ENCODE measurements around the gene MPRIP.

Gene MPRIP

DNA sequence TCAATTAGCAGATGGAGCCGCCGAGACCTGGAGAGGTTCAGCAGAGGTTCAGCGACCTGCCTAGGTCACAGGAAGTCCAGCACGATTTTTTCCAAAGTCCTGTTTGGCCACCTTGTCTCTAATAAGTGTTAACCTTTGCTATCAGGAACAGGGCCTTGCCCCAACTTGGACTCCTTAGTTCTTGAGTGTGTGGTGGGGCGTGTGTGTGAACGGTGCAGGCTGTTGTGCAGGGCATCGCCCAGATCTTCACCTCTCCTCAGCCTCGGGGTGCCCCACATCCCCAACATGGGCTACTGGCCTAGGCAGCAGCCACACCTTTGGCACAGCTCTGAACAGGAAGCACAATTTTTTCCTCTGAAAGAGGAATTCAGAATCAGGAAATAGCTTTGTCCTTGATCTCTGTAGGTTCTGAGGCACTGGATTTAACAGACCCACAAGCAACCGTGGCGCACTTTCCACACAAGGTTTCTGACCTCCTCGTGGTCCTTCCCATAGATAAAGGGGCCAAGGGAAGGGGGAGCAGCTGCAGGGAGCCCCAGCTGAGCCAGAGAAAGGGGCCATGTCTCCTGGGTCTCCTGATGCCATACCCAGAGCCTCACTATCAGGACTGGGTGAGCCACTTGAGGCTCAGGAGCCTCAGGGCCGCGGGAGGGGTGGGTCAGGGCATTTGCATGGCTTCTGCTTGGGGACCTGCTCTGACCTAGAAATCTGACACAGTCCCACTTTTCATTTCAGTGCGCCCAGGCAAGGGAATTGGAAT lies 10.4 kb downstream of the MPRIP start:
- no peak for DNase-seq

DNA sequence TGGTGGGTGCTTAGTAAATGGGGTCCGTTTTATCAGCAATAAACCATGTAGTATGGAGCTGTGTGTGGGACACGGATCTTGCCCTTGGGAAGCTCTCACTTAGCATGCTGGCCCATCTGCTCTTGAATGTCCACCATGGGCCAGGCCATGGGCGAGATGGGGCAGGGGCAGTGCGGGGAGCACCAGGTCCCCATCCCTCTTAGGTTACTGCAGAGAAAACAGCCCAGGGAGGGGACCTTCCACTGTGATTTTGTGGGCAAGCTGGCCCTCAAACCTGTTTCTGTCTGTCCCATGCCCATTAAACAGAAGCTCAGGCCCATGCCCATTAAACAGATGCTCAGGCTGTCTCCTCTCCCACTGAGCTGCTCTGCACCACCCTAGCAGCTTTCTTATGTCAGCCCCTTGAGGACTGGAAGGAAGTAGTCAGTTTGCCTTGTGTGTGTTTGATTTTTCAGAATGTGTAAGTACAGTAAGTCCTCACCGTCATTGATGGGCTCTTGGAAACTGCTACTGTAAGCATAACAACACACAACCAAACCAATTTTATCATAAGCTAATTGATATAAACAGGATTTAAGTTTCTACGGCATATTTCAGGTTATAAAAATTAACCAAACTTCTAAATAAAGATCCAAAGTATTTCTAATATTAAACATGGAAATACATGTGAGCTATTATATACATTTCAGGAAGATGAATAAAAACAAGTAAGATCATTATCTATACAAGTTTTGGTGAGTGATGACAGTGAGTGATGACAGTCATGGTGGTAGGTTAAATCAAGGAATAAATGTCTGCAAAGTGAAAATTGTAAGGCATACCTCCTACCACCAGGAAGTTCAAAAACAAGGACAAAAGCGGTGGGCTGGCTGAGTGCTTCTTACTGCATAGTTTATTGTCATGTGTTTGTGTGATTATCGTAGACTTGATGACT lies 11.5 kb downstream of the MPRIP start:
- no peak for DNase-seq

DNA sequence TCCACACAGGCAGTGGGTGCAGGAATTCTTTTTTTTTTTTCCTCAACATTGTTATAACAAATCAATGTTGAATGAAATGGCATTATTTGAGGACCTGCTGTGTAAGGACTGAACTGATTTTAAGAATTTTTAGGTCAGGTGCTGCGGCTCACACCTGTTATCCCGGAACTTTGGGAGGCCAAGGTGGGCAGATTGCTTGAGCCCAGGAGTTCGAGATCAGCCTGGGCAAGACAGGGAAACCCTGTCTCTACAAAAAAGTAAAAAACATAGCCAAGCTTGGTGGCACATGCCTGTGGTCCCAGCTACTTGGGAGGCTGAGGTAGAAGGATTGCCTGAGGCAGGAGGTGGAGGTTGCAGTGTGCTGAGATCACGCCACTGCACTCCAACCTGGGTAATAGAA lies 12.4 kb downstream of the MPRIP start:
- no peak for DNase-seq

DNA sequence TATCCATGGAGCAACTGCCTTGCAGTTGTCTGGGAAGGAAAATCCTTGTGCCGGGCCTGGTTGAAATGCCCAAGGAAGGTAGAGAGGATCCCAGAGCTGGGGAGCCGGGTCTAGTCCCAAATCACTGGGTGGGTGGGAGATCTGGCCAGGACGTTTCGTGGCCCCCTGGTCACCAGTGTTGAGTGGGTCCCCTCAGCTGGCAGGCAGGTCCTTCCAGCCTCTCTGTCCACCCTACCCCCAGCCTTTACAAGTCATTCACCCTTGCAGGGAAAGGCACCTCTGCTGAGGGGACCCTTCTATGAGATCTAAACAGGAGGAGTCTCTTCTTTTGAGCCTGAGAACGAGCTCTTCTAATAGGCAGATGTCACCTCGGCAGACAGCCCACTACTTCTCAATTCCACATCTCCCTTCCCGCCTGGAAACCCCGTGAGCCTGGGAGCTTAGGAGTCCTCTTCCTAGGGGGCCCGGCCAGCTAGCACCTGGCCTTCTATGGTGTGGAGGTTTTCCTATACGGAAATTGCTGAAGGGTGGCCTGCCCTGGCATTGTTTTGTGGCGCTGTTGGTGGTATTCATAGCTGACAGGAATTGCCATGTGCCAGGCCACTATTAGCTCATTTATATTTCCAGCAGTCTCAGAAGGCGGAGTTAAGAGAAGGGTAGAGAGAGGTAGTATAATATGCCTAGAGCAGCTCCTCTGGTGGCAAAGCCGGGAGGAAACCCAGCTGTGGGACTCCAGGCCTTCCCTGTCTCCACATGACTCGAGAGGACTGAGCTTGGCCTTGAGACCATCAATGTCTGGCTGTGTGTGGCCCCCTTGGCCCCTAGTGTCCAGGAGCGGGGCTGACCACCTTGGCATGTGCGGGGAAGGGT lies 13.3 kb downstream of the MPRIP start:
- no peak for DNase-seq

DNA sequence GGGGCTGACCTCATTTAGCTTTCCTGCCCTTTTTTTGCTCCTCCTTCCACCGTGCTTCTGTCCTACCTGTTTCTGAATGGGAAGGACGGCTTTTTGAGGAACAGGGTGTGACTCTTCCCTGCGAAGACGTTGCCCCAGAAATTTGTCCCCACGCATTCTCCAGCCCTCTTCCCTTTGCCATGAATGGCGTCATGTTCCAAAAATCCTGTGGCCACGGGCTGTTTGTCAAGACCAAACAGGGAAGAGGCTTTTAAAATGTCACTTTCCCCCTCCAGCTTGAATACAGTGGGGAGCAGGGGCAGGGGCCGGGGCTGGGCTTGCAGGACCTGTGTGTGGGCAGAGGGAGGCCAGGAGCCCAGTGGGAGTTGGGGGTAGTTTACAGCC lies 13.9 kb downstream of the MPRIP start:
- no peak for DNase-seq

DNA sequence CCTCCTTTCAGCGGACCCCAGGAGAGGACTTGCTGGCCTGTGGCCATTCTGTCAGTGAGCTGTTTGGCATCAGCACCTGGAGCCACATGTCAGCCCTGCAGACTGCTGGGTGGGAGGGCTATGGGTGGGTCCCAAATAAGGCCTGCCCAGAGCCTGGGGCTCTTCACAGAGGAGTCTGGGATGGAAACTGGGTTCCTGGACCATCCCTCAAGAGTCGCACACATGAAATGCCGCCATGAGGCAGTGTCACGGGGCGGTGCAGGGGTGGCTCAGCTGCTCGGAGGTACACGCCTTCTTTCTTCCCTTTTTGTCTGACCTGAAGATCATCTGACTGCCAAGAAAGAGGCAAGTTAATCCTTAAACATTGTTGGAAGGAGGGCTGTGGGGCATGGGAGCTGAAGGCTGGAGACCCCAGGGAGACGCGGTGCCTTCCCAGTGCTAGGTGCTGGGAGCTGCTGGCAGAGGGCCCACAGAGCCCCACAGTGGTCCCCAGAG lies 14.8 kb downstream of the MPRIP start:
- DNase-seq: no peak

DNA sequence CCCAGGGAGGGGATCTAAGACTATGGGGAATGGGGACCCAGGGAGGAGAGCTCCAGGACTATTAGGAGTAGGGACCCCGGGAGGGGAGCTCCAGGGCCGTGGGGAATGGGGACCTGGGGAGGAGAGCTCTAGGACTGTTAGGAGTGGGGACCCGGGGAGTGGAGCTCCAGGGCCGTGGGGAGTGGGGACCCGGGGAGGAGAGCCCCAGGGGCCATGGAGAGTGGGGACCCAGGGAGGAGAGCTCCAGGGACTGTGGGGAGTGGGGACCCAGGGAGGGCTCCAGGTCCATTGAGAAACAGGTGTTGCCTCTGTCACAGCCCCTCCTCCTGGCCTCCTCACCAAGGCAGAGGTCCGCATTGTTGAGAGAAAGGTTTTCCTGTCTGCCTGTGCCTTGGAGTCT lies 16.0 kb downstream of the MPRIP start:
- no peak for DNase-seq

DNA sequence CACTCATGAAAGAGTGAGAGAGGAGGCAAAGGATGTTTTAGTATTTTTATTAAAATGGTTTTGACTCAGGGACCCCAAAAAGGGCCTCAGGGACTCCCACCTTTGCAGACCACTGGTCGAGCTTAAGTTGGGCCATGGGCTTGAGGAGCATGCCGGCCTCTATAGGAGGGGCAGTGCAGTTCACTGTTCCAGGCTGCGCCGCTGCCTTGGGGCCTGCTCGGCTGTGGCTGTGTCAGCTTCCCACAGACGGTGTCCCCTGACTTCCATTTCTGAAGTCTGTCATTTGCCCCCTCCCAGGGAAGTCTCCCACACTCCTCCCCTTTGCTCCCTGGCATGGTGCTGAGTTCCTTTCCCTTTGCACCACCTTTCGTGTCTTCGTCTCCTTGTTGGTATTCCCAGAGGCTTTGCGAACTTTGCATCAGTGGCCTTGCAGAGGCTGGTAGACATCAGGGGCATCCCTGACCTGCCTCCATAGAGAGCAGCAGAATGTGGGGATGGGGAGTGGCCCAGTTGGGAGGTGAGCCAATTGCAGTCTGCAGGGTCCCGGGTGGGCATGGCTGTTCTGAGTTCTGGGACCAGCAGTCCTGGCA lies 17.1 kb downstream of the MPRIP start:
- no peak for DNase-seq

DNA sequence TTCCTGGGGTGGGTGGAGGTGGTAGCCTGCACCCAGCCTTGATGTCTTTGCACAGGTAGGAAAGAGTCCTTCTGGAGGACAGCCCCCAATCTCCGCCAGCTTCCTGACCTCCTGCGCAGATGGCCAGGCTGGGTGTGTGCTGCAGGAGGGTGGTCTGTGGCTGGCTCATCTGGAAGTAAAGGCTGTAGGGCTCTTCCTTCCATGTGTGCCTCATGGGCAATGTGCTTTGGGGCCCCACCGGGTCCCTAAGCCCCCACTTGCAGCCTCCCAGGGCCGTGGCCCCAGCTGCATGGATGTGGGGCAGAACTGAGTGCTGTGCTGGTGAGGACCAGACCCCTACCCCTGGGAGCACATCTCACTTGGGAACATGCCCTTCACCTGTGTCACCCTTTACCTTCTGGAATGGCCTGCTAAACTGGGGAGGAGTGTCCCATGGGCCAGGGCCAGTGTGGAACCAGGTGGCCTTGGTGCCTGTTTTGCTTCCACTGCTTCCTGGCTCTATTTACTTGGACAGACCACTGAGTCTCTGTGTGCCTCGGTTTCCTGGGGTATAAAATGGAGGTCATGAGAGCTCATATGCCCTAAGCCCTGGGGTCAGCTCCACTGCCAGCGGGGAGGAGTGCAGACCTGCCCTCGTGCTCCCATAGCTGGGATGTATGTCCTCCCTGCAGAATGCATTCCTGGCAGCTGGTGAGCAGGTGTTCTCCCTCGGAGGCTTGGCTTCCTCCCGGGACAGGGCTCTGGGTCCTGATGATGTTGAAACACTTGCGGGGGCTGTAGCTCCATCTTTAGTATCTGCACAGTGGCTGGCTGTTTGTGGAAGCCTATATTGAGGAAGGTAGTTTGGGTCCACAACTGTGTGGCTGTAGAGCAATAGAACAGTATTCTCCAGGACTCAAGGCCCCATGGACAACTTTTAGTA lies 18.0 kb downstream of the MPRIP start:
- DNase-seq: no peak

DNA sequence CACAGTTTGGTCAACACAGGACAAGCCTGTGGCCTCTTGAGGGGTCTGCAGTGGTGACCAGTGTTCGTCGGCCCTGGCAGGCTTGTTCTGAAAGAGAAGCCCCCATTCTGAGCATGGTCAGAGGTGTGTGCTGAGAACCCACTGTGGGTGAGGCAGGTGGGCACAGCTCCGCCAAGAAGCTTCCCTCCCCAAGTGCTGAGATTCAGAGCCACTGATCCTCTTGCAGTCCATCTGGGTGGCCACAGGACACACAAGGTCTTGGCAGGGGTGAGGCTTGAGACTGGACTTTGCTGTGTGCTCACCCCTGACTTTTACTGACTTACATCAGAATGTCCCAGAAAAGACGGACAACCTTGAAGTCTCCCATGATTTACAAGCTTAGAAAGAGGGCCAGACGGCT lies 18.7 kb downstream of the MPRIP start:
- no peak for DNase-seq

DNA sequence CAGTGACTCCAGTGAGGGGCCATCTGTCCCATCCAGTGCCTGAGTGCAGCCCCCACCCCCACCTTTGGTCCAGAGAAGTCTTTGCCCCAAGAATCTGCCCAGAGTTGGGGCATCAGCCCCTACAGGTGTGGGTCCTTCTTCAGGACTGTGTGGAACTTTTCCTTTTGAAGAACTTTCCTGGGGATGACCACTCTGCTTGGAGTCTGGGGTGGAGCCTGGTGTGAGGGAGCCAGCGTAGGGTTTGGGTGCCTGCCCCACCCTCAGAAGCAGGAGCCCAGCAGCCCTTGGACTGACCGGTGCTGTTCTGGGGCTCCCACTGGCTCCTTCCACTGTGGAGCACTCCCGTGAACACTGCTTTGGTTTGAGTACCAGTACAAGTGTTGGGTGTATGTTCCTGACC lies 19.3 kb downstream of the MPRIP start:
- no peak for DNase-seq

DNA sequence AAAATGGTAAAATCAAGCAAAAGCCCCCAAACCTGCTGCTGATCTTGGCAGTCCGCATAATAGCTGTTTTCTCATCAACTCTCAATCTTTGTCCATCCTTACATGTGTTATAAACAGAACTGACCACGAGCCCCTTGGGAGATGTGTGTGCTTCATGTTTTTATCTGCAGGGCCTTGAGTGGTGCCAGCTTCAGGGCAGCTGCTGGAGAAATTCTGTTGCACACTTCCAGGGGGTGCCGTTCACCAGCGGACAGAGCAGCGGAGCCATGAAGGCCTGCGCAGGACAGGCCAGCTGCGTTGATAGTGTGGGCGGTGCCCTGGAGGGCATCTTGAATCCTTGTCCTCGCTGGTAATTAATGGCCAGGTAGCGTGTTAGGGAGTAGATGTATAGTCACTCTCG lies 20.1 kb downstream of the MPRIP start:
- DNase-seq: no peak

DNA sequence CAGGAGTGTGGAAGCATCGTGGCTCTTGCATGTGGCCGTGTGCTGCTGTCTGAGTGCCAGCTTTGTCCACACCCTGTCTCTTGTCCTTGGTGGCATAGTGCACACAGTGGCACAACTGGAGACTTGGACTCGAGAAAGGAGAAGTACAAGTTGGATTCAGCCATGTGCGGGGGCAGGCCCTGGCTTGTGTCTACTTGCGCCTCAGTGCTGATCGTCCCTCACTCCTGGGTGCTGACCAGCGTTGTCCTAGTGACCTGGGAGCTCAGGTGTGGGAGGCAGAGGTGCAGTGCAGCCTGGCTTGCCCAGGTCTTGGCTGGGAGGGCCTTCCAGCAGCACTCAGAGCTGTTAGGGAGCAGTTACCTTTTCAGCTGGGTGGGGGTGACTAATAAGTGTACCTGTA lies 20.6 kb downstream of the MPRIP start:
- no peak for DNase-seq

DNA sequence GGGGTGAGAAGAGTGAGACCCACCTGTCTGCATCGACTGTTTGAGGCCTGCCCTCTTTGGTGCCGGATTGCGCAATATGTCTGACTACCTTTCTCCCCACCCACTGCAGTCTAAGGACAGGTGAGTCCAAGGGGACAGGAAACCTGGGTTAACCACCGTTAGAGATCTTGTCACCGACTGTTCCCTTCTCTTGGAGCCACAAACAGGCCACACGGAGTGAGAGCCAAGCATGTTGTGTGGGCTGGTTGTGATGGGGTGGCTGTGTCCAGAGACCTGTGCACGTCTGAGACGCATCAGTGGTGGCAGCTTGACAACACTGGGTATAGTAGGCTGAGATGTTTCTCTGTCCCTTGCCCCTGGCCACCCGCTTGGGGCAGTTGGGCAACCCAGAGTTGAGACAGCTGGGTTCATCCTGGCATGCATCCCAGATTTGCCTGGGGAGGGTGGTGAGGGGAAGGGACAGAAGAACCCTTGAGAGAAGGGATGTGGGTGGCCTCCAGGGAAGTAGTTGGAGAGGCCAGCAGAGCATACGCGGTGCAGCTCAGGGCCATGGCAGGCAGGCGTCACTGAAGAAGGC lies 21.4 kb downstream of the MPRIP start:
- no peak for DNase-seq

DNA sequence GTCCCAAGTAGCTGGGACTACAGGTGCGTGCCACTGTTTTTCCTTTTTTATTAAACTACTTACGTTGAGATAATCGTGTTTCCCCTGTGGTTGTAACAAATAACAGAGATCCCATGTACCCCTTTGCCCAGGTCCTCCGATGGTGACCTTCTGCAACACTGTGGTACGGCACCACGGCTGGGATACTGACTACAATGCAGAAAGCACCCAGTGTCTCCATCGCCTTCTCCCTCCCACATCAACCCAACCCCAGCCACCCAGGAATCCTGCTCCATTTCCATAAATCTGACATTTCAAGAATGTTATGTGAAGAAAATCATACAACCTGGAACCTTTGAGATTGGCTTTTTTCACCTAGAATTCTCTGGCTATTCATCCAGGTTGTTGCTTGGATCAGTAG lies 22.1 kb downstream of the MPRIP start:
- no peak for DNase-seq

DNA sequence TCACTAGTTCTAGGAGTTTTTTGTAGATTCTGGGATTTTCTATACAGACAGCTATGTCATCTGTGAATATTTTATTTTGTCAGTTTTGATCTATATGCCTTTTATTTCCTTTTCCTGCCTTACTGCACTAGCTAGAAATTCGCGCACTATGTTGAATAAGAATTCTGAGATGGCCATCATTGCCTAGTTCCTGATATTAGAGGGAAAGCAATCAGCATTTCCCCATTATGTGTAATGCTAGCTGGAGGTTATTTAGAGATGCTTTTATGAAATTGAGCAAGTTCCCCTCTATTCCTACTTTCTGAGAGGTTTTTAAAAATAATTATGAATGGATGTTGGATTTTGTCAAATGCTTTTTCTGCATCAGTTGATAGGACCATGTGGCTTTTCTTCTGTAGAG lies 23.8 kb downstream of the MPRIP start:
- no peak for DNase-seq

DNA sequence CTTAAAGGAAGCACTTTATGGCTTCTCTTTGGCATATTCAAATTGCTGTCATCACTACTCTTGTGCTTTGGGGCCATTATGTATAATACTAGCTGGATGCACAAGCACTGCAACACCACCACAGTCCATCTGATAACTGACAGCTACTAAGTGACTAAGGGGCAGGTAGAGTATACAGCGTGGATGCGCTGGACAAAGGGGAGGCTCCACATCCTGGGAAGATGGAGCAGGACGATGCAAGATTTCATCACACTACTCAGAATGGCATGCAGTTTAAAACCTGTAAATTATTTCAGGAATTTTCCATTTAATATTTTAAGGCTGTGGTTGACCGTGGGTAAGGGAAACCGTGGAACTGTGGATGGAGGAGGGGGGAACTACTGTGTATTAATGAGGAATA lies 25.0 kb downstream of the MPRIP start:
- no peak for DNase-seq

DNA sequence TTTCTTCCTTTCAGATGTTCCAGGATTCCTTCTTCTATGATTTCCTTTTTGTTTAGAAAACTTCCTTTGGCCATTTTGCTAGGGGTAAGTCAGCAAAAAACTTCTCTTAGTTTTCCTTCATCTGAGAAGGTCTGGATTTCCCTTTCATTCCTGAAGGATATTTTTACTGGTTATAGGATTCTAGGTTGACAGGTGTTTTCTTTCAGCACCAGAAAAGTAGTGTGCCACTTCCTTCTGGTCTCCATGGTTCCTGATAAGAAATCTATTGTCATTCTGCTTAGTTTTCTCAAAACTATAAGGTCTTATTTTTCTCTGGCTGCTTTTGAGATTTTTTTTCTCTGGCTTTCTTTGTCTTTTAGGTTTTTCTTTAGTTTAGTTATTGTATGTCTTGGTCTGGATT lies 27.6 kb downstream of the MPRIP start:
- DNase-seq: no peak

DNA sequence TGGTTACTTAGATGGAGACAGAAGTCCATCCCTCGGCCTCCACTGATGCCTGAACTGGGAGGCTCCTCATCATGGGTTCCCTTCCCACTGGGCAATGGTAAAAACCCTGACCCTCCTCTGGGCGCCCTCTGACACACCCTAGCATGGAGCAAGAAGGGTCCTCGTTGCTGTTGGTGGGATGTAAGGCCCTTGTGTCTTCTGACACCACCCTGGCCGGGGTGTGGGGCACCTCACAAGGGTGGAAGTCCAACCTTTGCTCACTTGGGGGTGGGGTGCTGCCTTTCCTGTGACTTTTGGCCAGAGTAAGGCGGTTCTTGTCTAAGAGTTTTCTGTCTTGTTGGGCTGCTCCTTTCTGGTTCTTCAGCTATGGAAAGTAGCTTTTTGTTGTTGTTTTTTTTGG lies 28.7 kb downstream of the MPRIP start:
- DNase-seq: no peak

DNA sequence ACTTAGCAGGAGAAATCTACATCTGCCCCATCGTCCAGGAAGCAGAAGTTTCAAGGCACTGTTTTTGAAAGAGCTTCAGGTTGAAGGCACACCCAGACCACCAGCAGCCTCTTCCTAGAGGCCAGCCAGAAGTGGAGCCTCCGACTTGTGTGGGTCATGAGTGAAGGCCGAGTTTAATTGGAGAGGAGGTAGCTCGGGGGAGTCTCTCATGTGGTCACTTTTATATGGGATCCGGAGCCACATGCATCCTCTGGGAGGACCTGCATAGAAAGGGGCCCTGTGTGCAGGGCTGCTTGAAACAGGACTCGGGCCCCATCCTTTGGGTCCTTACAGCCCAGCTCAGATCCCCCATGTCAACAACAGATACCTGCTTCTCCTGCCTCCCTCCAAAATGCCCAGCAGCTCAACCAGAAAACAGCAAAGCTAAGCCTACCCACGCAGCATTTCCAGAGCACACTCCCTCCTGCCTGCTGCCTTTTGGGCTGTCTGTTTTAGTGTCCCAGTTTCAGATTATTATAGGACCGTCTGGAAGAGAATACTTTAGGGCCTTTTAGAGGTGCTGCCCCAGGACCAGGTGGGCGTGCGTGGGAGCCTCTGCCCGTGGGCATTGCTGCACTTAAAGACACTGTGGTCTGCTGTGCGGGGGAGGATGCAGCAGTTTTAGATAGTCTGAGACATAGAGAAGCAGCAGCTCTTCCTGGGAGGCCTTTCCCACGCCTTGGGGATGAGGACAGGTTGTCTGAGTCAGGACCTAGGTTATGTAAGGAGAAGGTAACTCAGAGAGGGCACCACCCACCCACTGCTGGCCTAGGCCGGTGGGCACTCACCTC lies 29.5 kb downstream of the MPRIP start:
- no peak for DNase-seq

Measured in NCI-H524 treated with DMSO at 0.1 percent for 48 hours (cell line).